Rectal smooth muscle tissue (tissue), 1 donor: ENCODE data around the gene ADD2.

Experiments used
- H3K27ac ChIP-seq: one replicate; pipeline ENCODE4 v1.7.0; 2013; ENCODE audit warnings: low read depth, low read length, inconsistent platforms
- H3K27me3 ChIP-seq: one replicate; pipeline ENCODE4 v1.7.0; 2013; ENCODE audit warnings: low read length; ENCODE audit not compliant: control insufficient read depth, insufficient read depth
- H3K36me3 ChIP-seq: one replicate; pipeline ENCODE4 v1.7.0; 2013; ENCODE audit warnings: low read length; ENCODE audit not compliant: control insufficient read depth, insufficient read depth
- H3K4me1 ChIP-seq: one replicate; pipeline ENCODE4 v1.7.0; 2013; ENCODE audit warnings: low read length; ENCODE audit not compliant: control insufficient read depth, insufficient read depth
- H3K4me3 ChIP-seq: one replicate; pipeline ENCODE4 v1.7.0; 2013; ENCODE audit warnings: low read length
- H3K9ac ChIP-seq: one replicate; pipeline ENCODE4 v1.7.0; 2013; ENCODE audit warnings: low read length

Gene ADD2

GRCh38 chr2:70757360-70757759 lies 10.6 kb downstream of the ADD2 start:
- H3K27me3 ChIP-seq, result peaks cover 2% of the 10 kb centered on the region
- H3K9ac ChIP-seq, result no peak overlapping the region
- no peaks in the 10 kb centered on the region for H3K36me3 ChIP-seq
- no peak overlapping the region for H3K4me3 ChIP-seq
- H3K4me1 ChIP-seq, result no peaks in the 10 kb centered on the region
- H3K27ac ChIP-seq, result no peak overlapping the region

GRCh38 chr2:70756128-70756527 lies 11.9 kb downstream of the ADD2 start:
- no peaks in the 10 kb centered on the region for H3K4me1 ChIP-seq
- no peaks in the 10 kb centered on the region for H3K36me3 ChIP-seq
- H3K27ac ChIP-seq, result no peak overlapping the region
- H3K4me3 ChIP-seq, result no peak overlapping the region
- peaks cover 2% of the 10 kb centered on the region for H3K27me3 ChIP-seq
- no peak overlapping the region for H3K9ac ChIP-seq

- Histone ChIP-seq H3K36me3 (no peaks in the 10 kb centered on the region), H3K9ac (no peak overlapping the region), H3K4me3 (no peak overlapping the region), H3K27ac (no peak overlapping the region), H3K4me1 (no peaks in the 10 kb centered on the region), H3K27me3 (peaks cover 2% of the 10 kb centered on the region)
Measured at GRCh38 chr2:70753902-70754301, 14.1 kb downstream of the ADD2 start.

- Histone ChIP-seq H3K27me3 (peaks cover 2% of the 10 kb centered on the region), H3K27ac (no peak overlapping the region)
Measured at GRCh38 chr2:70753031-70753430, 15.0 kb downstream of the ADD2 start.

GRCh38 chr2:70752396-70752795 lies 15.6 kb downstream of the ADD2 start:
- H3K36me3 ChIP-seq, result no peaks in the 10 kb centered on the region
- H3K27me3 ChIP-seq, result peaks cover 2% of the 10 kb centered on the region
- no peak overlapping the region for H3K9ac ChIP-seq
- no peak overlapping the region for H3K27ac ChIP-seq
- H3K4me1 ChIP-seq, result no peaks in the 10 kb centered on the region
- H3K4me3 ChIP-seq, result no peak overlapping the region

More at GRCh38 chr2:70753031-70753430, 15.0 kb downstream of the ADD2 start:
- no peak overlapping the region for H3K9ac ChIP-seq
- no peaks in the 10 kb centered on the region for H3K36me3 ChIP-seq
- H3K4me3 ChIP-seq, result no peak overlapping the region
- no peaks in the 10 kb centered on the region for H3K4me1 ChIP-seq

- H3K4me1 ChIP-seq, result no peaks in the 10 kb centered on the region
- H3K27ac ChIP-seq, result no peak overlapping the region
- no peak overlapping the region for H3K4me3 ChIP-seq
- H3K27me3 ChIP-seq, result peaks cover 2% of the 10 kb centered on the region
- no peak overlapping the region for H3K9ac ChIP-seq
- no peaks in the 10 kb centered on the region for H3K36me3 ChIP-seq
Measured at GRCh38 chr2:70751881-70752280, 16.1 kb downstream of the ADD2 start.

GRCh38 chr2:70750320-70750719 lies 17.7 kb downstream of the ADD2 start:
- Histone ChIP-seq H3K27me3 (peaks cover 2% of the 10 kb centered on the region), H3K4me3 (no peak overlapping the region), H3K36me3 (no peaks in the 10 kb centered on the region), H3K27ac (no peak overlapping the region), H3K9ac (no peak overlapping the region), H3K4me1 (no peaks in the 10 kb centered on the region)

- Histone ChIP-seq H3K4me3 (no peak overlapping the region), H3K9ac (no peak overlapping the region), H3K27me3 (no peaks in the 10 kb centered on the region)
Measured at GRCh38 chr2:70748002-70748784, 19.8 kb downstream of the ADD2 start.

GRCh38 chr2:70747284-70747683 lies 20.7 kb downstream of the ADD2 start:
- Histone ChIP-seq H3K4me1 (no peaks in the 10 kb centered on the region), H3K9ac (no peak overlapping the region), H3K36me3 (no peaks in the 10 kb centered on the region), H3K27me3 (no peaks in the 10 kb centered on the region), H3K27ac (no peak overlapping the region), H3K4me3 (no peak overlapping the region)

More at GRCh38 chr2:70748002-70748784, 19.8 kb downstream of the ADD2 start:
- H3K27ac ChIP-seq, result no peak overlapping the region
- H3K4me1 ChIP-seq, result no peaks in the 10 kb centered on the region
- H3K36me3 ChIP-seq, result no peaks in the 10 kb centered on the region

GRCh38 chr2:70746094-70746974 lies 21.7 kb downstream of the ADD2 start:
- H3K27ac ChIP-seq, result no peak overlapping the region
- H3K4me3 ChIP-seq, result no peak overlapping the region
- H3K9ac ChIP-seq, result no peak overlapping the region
- no peaks in the 10 kb centered on the region for H3K27me3 ChIP-seq
- H3K4me1 ChIP-seq, result no peaks in the 10 kb centered on the region
- H3K36me3 ChIP-seq, result no peaks in the 10 kb centered on the region

- Histone ChIP-seq H3K27ac (no peak overlapping the region), H3K36me3 (no peaks in the 10 kb centered on the region), H3K27me3 (no peaks in the 10 kb centered on the region), H3K4me3 (no peak overlapping the region), H3K9ac (no peak overlapping the region), H3K4me1 (no peaks in the 10 kb centered on the region)
Measured at GRCh38 chr2:70745276-70745825, 22.6 kb downstream of the ADD2 start.

GRCh38 chr2:70744397-70744796 lies 23.6 kb downstream of the ADD2 start:
- Histone ChIP-seq H3K9ac (no peak overlapping the region), H3K4me3 (no peak overlapping the region), H3K4me1 (no peaks in the 10 kb centered on the region), H3K27me3 (no peaks in the 10 kb centered on the region), H3K27ac (no peak overlapping the region), H3K36me3 (no peaks in the 10 kb centered on the region)
